GM19438 (cell line): ENCODE measurements around the gene ABR.

Experiments used
- ATAC-seq: cut with Tn5 transposase; IDR thresholded peaks from one replicate; pipeline ENCODE4 v1.9.1; 2021; ENCODE audit warnings: low read depth; ENCODE audit not compliant: unreplicated experiment

Gene ABR

DNA sequence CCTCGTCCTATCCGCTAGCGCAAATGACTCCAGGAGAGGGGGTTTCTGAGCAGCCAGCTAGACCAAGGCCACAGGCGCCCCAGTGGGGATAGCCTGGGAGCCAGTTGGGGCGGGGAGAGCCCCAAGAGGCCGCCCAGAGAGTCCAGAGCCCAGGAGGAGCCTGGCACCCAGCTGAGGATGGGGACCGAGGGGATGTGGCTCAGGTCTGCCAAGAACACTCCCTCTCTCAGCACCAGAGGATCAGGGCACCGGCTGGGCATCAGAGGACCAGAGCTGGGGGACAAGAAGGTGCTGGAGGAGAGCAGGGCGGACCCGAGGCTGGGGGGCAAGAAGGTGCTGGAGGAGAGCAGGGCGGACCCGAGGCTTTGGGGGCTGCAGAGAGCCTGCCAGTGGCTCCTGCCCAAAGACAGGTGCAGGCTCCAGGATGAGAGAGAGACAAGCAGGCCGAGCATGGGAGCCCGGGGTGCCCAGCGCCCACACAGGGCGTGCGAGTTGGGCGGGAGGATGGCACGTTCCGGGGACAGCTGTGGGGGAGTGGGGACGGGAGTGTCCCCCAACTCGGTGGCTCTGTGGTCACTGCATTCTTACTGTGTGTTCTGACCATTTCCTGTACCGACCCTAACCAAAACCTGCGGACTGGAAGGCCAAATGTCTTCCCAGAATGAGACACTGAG, 143.5 kb downstream of the ABR start:
- ATAC-seq = no peak

GRCh38 chr17:1035546-1036170, 144.1 kb downstream of the ABR start:
- no peak for ATAC-seq

- ATAC-seq = no peak
Measured at GRCh38 chr17:1034652-1035210, 145.1 kb downstream of the ABR start.

GRCh38 chr17:1033503-1033902, 146.3 kb downstream of the ABR start:
- ATAC-seq = no peak

DNA sequence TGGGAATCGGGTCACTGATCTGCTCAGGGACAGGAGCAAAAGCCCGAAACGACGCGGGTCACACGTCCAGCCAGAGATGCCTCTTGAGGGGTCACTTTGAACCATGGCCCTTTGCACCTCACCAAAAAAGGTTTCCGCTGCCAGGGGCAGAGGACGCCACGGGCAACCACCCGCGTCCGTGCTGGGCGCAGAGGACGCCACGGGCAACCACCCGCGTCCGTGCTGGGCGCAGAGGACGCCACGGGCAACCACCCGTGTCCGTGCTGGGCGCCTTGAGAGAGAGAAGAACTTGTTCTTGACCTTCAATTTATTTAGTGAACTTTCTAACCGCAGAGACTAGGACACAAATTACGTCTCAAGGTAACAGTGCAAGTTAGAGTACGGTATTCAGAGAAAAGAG, 147.4 kb downstream of the ABR start:
- ATAC-seq = no peak

- ATAC-seq = no peak
Measured at GRCh38 chr17:1031711-1032110, 148.1 kb downstream of the ABR start.

DNA sequence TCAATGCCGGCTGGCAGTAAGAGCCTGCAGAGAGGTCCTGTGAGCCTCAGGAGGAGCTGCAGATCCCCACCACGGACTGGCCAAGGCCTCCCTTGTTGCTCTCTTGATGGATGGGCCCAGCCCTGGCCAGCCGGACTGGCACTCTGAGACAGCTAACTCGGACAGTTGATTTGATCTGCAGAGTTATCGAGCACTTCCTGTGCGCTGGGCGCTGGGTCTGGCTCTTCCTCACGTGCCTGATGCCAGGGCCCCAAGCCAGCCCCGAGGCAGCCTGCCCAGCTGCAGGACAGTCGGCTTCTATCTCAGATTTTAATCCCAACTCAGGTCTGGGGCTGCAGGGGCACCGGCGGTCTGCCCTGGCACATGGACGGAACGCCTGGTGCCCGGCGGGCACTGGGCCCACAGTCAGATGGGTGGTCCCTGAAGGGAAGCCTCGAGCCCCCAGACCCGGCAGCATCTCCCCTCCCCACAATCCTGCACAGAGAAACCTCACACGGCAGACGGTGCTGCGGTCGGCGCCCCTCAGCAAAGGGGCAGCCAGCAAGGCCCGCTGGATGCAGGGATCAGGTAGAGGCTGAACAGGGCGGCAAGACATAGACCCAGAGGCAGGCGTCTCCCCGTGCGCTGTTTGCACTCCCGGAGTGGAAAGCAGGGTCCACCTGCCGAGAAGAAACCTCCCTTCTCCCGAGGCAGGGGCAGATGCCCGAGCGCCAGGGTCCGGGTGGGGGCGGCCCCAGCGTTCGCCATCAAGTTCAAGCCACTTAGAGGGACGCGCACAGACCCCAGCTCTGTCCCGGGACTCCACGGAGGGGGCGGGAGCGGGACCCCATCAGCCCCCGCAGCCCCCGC, 148.9 kb downstream of the ABR start:
- ATAC-seq = no peak

DNA sequence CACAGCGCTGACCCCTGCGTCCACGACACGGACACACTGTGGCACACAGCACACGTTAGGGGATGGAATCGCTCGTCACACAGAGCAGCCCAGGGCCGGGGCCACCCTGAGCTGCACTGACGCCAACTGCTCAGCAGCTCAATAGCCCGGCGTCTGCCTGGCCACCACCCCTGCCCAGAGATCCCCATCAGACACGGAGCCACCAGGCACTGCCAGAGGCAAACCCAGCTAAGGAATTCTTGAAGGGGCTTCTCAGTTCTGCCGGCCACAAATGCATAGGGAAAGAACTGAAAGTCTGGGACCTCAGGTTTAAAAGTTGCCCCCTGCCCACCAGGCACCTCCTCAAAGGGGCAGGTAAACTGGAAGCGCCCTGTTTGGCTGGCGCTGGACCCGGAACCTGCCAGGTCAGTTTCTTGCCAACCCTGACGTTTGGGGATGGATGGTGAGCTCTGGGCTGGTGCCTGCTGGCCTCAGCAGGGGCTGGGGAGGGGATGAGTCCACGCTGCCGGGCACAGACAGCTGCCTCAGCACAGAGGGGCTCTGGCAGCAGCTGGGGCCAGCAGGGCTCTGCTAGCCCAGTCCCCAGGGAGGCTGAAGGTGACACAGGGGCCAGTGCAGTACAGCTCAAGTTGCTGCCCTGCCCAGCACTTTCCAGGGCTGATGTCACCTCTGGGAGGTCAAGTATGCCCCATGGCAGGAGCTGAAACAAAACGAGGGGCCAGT, 149.7 kb downstream of the ABR start:
- no peak for ATAC-seq

- no peak for ATAC-seq
Measured at GRCh38 chr17:1029196-1029921, 150.4 kb downstream of the ABR start.

- ATAC-seq = no peak
Measured at GRCh38 chr17:1027044-1027443, 152.7 kb downstream of the ABR start.

DNA sequence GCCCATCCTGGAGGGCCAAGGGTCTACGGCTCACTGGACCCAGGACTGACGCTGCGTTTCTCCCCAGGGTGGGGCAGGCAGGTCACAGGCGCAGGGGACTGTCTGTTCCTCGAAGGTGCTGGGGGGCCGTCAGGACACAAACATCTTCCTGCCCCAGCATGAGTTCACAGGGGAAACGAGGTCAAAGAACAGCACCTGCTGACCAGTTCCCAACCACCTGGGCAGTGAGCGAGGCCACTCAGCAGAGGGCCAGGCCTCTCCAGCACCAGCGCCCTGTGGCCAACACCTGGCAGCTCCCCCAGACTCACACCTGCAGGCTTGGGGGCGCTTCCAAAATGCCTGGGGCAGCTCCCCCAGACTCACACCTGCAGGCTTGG, 153.2 kb downstream of the ABR start:
- ATAC-seq = no peak

GRCh38 chr17:1025733-1026598, 153.8 kb downstream of the ABR start:
- no peak for ATAC-seq

- ATAC-seq = no peak
Measured at GRCh38 chr17:1024076-1024475, 155.7 kb downstream of the ABR start.

DNA sequence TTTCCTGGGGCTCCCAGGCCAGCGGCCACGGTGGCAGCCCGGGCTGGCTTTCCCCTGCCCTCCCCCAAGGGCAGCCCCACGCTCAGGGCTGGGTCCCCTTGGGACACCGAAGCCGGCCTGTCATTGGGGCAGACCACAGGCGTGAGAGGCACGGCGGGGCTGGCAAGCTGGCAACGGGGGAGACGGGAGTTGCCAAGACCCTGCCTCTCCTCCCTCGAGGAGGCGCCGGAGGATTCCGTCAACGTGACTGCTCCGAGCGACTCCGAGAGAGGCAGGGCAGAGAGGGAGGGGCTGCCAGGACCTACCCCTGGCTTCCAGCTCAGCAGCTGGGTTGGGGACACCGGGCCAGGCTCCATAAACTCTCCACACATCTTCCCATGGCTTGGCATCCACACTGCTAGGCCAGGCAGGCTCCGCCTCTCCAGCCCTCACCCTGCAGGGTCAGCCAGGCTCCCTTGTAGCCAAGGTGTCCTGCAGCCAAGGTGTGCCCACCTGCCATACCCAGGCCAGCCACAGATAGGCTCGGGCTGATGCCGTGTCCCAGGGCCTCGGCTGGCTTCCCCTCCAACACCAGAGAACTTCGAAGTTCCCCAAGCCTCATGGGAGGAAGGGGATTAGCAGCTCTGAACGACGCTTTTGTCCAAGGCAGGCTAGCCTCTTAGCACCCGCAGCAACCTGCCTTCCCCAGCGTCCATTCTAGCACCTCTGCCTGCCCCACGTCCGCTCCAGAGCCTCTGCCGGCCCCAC, 157.3 kb downstream of the ABR start:
- ATAC-seq = no peak

DNA sequence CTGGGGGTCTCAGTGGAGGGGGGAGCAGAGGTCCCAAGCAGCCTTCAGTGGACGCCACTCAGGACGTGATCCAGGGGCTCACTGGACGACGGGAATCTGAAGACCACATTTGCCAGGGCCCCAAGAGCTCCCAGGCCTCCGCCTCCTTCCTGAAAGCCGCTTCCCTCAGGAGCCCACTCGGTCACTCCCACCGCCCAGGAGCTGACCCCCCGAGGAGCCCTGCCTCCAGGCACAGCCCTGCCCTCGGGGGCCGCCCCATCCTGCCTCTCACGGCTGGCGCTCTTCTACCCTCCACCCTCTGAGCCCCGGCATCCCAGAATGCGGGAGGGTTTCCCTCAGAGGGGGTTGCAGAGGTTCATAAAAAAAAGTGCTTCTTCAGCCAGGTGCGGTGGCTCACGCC, 158.6 kb downstream of the ABR start:
- ATAC-seq = no peak

GRCh38 chr17:1019451-1019850, 160.3 kb downstream of the ABR start:
- no peak for ATAC-seq

DNA sequence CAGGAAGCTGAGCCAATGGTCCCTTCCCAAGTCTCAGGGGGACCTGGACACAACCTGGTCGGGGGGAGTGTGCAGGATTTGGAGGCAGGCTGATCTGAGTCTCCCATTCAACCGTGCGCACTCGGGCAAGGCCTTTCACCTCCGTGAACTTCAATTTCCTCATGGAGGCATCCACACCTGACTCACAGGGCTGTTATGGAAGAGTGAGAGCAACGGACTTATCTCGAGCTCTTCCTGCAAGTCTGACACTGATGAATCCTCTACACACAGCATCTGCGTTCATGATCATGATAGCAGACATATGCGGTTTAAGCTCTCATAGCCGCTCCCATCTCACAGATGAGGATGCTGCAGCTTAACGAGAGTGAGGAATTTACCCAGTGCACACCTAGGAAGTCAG, 161.2 kb downstream of the ABR start:
- ATAC-seq = no peak

GRCh38 chr17:1013729-1014090, 166.1 kb downstream of the ABR start:
- no peak for ATAC-seq
